HG03378 (cell line): ENCODE measurements around the gene GLYAT.
"Not testable (repeated sequence)": the region's sequence is repeated elsewhere in the genome, so short reads cannot be mapped to it uniquely, and the experiment has no call there.

Experiments
- ATAC-seq: cut with Tn5 transposase; IDR thresholded peaks from one replicate; pipeline ENCODE4 v1.9.1; 2021; ENCODE audit warnings: mild to moderate bottlenecking, moderate library complexity; ENCODE audit not compliant: unreplicated experiment

Gene GLYAT

DNA sequence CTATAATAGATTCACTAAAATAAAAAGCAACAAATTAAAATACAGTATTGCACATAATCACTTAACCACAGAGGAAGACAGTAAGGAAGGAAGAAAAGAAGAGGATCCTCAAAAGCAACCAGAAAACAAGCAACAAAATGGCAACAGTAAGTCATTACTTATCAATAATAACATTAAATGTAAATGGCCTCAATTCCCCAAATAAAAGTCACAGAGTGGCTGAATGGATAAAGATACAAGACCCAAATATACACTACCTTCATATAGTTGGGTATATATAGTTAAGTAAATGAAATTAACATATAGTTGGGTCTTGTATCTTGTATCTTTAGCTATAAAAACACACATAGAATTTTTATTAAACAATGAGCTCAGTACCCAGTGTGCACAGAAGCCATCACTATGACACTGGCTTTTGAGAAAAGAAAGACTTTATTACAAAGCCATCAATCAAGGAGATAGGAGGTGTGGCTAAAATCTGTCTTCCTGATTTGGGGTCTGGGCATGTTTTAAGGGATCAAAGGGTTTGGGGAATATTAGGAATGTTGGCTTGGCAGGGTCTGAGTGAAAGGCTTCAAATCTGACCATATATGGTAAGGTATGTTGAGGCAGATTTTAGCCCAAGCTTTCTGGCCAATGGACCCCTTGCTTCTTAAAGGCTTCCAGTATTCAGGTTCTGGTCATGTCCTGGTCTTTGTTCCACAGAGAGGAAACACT, 13.4 kb upstream of the GLYAT start:
- no peak for ATAC-seq

DNA sequence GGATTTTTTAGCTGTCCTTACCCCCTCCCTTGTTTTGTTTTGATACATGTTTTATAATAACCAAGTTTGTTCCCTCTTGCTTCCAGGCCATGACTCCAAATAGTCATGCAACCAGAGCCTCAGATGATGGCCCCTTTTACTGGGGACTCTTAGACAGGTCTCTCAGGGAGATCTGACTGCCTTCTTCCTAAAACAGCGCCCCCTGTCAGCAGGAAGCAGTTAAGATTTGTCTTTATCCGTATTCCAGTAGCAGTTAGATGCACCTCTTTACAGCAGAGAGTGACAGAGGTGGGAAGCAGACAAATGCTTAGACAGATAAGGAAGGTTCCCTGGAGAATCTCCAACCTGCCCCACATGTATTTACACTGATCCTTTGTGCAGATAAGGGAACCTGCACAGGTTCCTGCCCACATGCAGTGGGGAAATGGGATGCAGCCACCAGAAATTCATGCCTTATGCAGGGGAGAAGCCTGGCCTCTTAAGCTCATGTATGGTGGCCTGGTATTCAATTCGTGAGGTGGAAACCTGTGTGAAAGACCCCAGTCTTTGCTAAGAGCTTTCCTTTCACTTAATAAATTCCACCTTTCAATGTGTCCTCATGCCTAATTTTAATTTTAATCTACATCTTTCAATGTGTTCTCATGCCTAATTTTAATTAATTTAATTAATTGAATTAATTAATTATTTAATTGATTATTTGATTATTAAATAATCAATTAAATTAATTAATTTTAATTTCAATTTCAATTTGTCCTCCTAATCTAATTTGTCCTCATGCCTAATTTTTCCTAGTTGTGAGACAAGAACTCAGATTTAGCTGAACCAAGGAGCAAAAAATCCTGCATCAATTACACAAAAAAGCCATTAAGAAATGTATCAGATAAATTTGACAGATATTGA, 11.5 kb upstream of the GLYAT start:
- ATAC-seq = no peak

DNA sequence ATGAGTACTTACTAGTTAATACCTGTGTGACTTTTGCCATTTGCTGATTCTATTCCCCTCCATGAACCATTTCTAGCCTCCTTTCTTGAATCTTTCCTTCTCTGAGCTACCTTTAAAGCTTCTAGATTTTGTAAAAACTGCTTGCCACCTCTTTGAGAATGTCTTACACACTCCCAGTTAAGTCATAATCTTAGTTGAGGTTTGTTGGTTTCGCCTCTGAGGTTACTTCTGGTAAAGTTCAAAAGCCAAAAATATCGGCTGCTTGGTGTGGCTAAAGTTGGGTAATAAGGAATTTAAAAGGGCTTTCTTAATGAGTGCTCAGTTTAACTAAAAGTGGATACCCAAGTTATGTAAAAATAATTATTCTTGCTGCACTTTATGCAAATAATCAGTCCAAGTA, 10.4 kb upstream of the GLYAT start:
- no peak for ATAC-seq

DNA sequence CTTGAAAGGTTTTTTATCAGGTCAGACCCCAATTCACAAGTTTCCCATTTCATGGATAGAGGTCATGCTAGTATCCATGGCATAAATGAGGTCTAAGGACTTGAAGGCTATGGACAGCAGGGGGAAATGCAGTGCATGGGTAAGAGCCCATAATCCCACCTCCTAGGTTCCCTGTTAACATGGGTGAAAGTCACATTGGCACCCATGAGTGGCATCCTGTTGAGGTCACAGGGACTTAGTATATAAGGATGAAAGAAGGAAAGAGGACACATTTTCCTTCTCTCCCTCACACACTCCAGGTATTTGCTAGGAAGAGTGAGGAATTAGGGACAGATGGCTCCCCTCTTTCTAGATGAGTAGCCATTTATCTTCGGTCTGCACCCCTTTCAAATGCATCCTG, 9.4 kb upstream of the GLYAT start:
- ATAC-seq = no peak

DNA sequence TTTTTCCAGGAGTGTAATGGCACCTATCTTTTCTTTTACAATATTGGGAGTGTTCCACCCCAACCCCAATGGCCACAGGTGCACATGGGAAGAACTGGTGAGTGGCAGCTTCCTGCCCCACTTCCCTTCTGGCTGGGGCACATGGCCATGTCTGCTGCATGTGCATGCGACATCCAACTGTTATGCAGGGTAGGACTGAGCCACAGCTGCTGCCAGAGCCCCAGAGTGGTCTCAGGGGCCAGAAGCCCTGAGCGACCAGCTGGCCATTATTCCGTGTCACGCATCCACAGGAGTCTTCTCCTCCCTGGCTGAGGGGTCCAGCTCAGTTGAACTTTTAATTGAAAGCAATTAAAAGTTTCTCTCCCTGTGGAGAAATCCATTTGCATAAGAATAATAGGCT, 8.7 kb upstream of the GLYAT start:
- ATAC-seq = no peak

- no peak for ATAC-seq
Observed at GRCh38 chr11:58739725-58740430, 8.1 kb upstream of the GLYAT start.

DNA sequence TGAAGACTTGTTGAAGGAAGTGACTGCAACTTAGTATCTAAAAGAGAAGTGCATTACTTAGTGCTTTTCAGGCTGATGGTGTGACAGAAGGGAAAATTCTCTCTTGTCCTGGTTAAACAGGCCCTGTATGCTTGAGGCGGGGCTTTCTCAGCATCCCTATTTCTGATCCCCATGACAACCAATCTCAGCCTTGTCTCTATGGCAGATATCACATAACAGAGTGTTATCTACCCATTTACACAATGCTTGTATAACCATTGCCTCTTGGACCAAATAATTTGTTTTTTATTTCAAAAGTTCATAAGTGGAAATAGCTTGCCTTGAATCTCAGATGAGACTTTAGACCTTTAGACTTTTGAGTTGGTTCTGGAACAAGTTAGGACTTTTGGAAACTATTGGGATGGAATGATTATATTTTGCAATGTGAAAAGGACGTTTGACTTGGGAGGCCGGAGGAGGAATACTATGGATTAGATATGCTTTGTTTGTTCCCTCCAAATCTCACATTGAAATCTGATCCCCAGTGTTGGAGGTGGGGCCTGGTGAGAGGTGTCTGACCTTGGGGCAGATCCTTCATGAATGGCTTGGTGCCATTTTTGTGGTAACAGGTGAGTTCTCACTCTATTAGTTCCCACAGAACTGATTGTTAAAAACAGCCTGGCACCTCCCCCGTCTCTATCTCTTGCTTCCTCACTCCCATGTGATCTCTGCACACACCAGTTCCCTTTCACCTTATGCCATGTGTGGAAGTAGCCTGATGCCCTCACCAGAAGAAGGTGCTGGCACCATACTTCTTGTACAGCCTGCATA, 3.1 kb upstream of the GLYAT start:
- no peak for ATAC-seq

GRCh38 chr11:58730507-58731089, 1.1 kb downstream of the GLYAT start:
- ATAC-seq = no peak

GRCh38 chr11:58727415-58727797, 4.3 kb downstream of the GLYAT start:
- ATAC-seq = no peak

GRCh38 chr11:58726737-58727414, 4.9 kb downstream of the GLYAT start:
- no peak for ATAC-seq

- no peak for ATAC-seq
Observed at GRCh38 chr11:58719406-58720117, 12.2 kb downstream of the GLYAT start.

- ATAC-seq = no peak
Observed at GRCh38 chr11:58712531-58712930, 19.2 kb downstream of the GLYAT start.

DNA sequence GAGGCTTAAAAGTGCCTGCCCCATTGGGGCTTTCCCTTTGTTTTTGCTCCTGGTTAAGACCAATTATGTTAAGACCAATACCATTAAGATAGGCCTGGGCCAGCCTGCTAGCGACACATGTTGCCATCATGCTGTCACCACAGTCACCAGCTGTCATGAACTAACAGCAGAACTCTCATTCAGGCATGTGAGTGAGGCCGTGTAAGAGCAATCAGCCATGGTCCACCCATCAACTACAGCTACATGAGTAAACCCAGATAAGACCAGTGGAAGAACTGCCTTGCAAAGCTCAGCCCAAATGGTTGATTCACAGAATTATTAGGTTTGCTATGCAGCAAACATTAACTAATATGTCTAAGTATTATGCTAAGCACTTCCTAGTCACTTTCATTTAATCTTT, 19.9 kb downstream of the GLYAT start:
- ATAC-seq = no peak

- no peak for ATAC-seq
Observed at GRCh38 chr11:58707767-58708166, 24.0 kb downstream of the GLYAT start.

- ATAC-seq = not testable (repeated sequence)
Observed at GRCh38 chr11:58696825-58697224, 34.9 kb downstream of the GLYAT start.

DNA sequence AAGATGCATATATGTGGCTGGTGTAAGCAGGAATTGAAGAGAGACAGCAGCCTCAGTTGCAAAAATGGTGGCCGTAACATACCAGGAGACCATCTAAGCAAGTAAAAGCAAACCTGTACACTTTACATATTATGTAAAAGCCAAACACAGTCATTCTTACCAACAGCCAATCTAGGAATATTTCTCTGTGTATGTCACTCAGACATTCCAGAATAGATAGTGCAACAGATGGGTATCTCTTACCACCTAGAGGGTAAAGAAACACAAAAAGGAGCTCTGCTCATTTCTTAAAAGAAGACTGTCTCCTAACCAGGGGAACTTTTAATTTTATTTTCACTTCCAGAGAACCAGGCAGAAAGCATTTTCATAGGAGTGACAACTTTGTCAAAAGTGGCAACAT, 38.7 kb downstream of the GLYAT start:
- no peak for ATAC-seq

- no peak for ATAC-seq
Observed at GRCh38 chr11:58691675-58692074, 40.1 kb downstream of the GLYAT start.

GRCh38 chr11:58688789-58689503, 42.8 kb downstream of the GLYAT start:
- no peak for ATAC-seq
